OCI-LY1 (cell line): ENCODE measurements around the gene ESM1.

Experiments used
- H2AFZ ChIP-seq: fragments of 200-600 bp; sonication (generic), shearing (Covaris generic); 2 replicates; pipeline ENCODE4 v1.6.0; 2014; ENCODE audit warnings: antibody characterized with exemption, mild to moderate bottlenecking, low read length
- H3F3A ChIP-seq: fragments of 200-600 bp; sonication (generic), shearing (Covaris generic); 2 replicates; pipeline ENCODE4 v1.6.0; 2014; ENCODE audit warnings: mild to moderate bottlenecking, antibody characterized with exemption, low read length, moderate library complexity; ENCODE audit not compliant: insufficient read depth
- H3K27ac ChIP-seq: fragments of 200-600 bp; sonication (generic); 2 replicates; pipeline ENCODE4 v1.5.1; 2014; ENCODE audit warnings: low read length, mixed run types, mild to moderate bottlenecking, low read depth; ENCODE audit not compliant: poor library complexity, severe bottlenecking
- H3K27me3 ChIP-seq: fragments of 200-600 bp; sonication (generic); 2 replicates; pipeline ENCODE4 v1.6.0; 2014; ENCODE audit warnings: antibody characterized with exemption, mild to moderate bottlenecking, low read length, moderate library complexity; ENCODE audit not compliant: insufficient read depth
- H3K36me3 ChIP-seq: fragments of 200-600 bp; sonication (generic); 2 replicates; pipeline ENCODE4 v1.6.1; 2014; ENCODE audit warnings: mild to moderate bottlenecking, antibody characterized with exemption, low read length, moderate library complexity, mixed read lengths; ENCODE audit not compliant: insufficient read depth
- H3K4me1 ChIP-seq: fragments of 200-600 bp; sonication (generic); 2 replicates; pipeline ENCODE4 v1.5.1; 2014; ENCODE audit warnings: mild to moderate bottlenecking, low read length, moderate library complexity; ENCODE audit not compliant: insufficient read depth, severe bottlenecking
- H3K4me2 ChIP-seq: fragments of 200-600 bp; sonication (generic), shearing (Covaris generic); 2 replicates; pipeline ENCODE4 v1.6.1; 2014; ENCODE audit warnings: low read length
- H3K4me3 ChIP-seq: fragments of 200-600 bp; sonication (generic); 2 replicates; pipeline ENCODE4 v1.5.1; 2014; ENCODE audit warnings: low read length, low read depth, mild to moderate bottlenecking, mixed read lengths; ENCODE audit not compliant: poor library complexity, severe bottlenecking
- H3K79me2 ChIP-seq: fragments of 200-600 bp; shearing (Covaris generic); 2 replicates; pipeline ENCODE4 v1.6.1; 2016; ENCODE audit warnings: mixed run types, low read length, mixed read lengths; ENCODE audit not compliant: insufficient read depth
- H3K9ac ChIP-seq: fragments of 200-600 bp; sonication (generic), shearing (Covaris generic); 2 replicates; pipeline ENCODE4 v1.6.1; 2014; ENCODE audit warnings: mild to moderate bottlenecking, low read length, mixed read lengths
- H3K9me2 ChIP-seq: fragments of 200-600 bp; sonication (generic), shearing (Covaris generic); 2 replicates; pipeline ENCODE4 v1.6.1; 2014; ENCODE audit warnings: low read depth, mild to moderate bottlenecking, low read length, mixed read lengths
- H3K9me3 ChIP-seq: fragments of 200-600 bp; shearing (Covaris generic); 2 replicates; pipeline ENCODE4 v1.6.1; 2014; ENCODE audit warnings: low read length, mixed read lengths
- H4K20me1 ChIP-seq: fragments of 200-600 bp; sonication (generic), shearing (Covaris generic); 2 replicates; pipeline ENCODE4 v1.6.0; 2016; ENCODE audit warnings: mild to moderate bottlenecking, low read length; ENCODE audit not compliant: insufficient read depth
- CTCF ChIP-seq: fragments of 200-600 bp; sonication (generic), shearing (Covaris generic); IDR thresholded peaks from 2 replicates; pipeline ENCODE4 v1.5.1; 2017; ENCODE audit warnings: mild to moderate bottlenecking, antibody characterized with exemption, low read length, moderate library complexity, mixed read lengths
- EZH2 ChIP-seq: fragments of 200-600 bp; sonication (generic), shearing (Covaris generic); IDR thresholded peaks from 2 replicates; pipeline ENCODE4 v1.8.0; 2017; ENCODE audit warnings: borderline replicate concordance, mixed run types, mild to moderate bottlenecking, antibody characterized with exemption, low read length, moderate library complexity, mixed read lengths

The ESM1 gene

GRCh38 chr5:54936201-54936600 lies 49.2 kb downstream of the ESM1 start:
- H4K20me1 ChIP-seq, result no peaks in the 10 kb centered on the region
- no peak for TF ChIP-seq EZH2
- TF ChIP-seq CTCF, result no peak
- no peaks in the 10 kb centered on the region for H3K4me1 ChIP-seq
- no peaks in the 10 kb centered on the region for H3K9me3 ChIP-seq
- no peaks in the 10 kb centered on the region for H3K36me3 ChIP-seq
- H3K27me3 ChIP-seq, result no peaks in the 10 kb centered on the region
- H3K27ac ChIP-seq, result no peak overlapping the region
- no peaks in the 10 kb centered on the region for H3K79me2 ChIP-seq
- no peak overlapping the region for H3K9ac ChIP-seq
- H3K4me3 ChIP-seq, result no peak overlapping the region
- H3K9me2 ChIP-seq, result no peaks in the 10 kb centered on the region
- H3F3A ChIP-seq, result no peaks in the 10 kb centered on the region
- H2AFZ ChIP-seq, result no peak overlapping the region
- H3K4me2 ChIP-seq, result no peak overlapping the region

- no peak overlapping the region for H2AFZ ChIP-seq
- no peak for TF ChIP-seq CTCF
- no peak for TF ChIP-seq EZH2
- no peaks in the 10 kb centered on the region for H3K27me3 ChIP-seq
- no peaks in the 10 kb centered on the region for H3K9me3 ChIP-seq
- H3K4me2 ChIP-seq, result no peak overlapping the region
- no peaks in the 10 kb centered on the region for H3K9me2 ChIP-seq
- no peak overlapping the region for H3K9ac ChIP-seq
- no peaks in the 10 kb centered on the region for H3K79me2 ChIP-seq
- no peak overlapping the region for H3K4me3 ChIP-seq
- no peaks in the 10 kb centered on the region for H3F3A ChIP-seq
- no peaks in the 10 kb centered on the region for H4K20me1 ChIP-seq
- H3K36me3 ChIP-seq, result no peaks in the 10 kb centered on the region
- no peak overlapping the region for H3K27ac ChIP-seq
- H3K4me1 ChIP-seq, result no peaks in the 10 kb centered on the region
These were observed 52.6 kb downstream of the ESM1 start for GRCh38 chr5:54932789-54933188.

- Histone ChIP-seq H3K9me2 (no peaks in the 10 kb centered on the region), H2AFZ (no peak overlapping the region), H3F3A (no peaks in the 10 kb centered on the region), H3K27ac (no peak overlapping the region), H3K4me3 (no peak overlapping the region), H3K4me2 (no peak overlapping the region), H4K20me1 (no peaks in the 10 kb centered on the region), H3K4me1 (no peaks in the 10 kb centered on the region), H3K9me3 (no peaks in the 10 kb centered on the region), H3K36me3 (no peaks in the 10 kb centered on the region), H3K27me3 (no peaks in the 10 kb centered on the region), H3K79me2 (no peaks in the 10 kb centered on the region), H3K9ac (no peak overlapping the region)
- TF ChIP-seq EZH2 (no peak), CTCF (no peak)
These were observed 54.7 kb downstream of the ESM1 start for GRCh38 chr5:54930736-54931135.
